Thoracic aorta endothelial cell (primary cell): ENCODE measurements around the gene MYH15. TPM values are rescaled to one million over a fixed set of nuclear protein-coding genes. Genes with fewer than 3 reads are reported as not detected.

Experiments used
- total RNA-seq: library from RNA; depleted of rRNA; stranded (reverse); fragments of >200 nt; gene quantifications from 2 replicates; pipeline ENCODE4 v1.2.3, GENCODE V29; 2012

Gene MYH15
- total RNA-seq, result 0.53 and 0.65 TPM in 2 replicates

DNA sequence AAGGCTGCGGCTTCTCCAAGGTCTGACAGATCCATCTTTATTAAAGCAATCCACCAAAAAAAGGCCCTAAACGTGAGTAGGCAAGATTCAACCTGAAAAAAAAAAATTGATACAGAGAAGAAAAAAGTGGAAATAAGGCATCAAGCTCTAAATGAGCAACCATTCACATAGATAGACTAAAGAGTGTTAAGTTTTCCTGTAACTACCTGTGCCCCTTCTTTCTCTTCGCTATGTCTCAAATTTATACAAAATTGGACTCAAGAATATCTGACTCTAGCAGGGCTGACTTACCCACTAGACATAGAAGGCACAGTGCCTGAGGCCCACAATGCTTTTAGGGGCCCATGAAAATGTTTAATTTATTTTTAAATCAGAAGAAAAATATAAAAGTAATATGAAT is at the start of gene MYH15:
MYH15 (minus strand) TSS at position 101 of the 400 bp plus-strand sequence; CDS start at position 35, 66 bp downstream.

Other genes with a start within 250 kb of the MYH15 start
- gene HHLA2, start 214.0 kb downstream of the MYH15 start, total RNA-seq, result not detected in 2 replicates
- gene CIP2A, start 78.8 kb upstream of the MYH15 start, total RNA-seq, result 52.4 and 72.9 TPM in 2 replicates
- 10.3 and 11.0 TPM in 2 replicates for gene DZIP3, start 79.1 kb upstream of the MYH15 start, total RNA-seq
- not detected in 2 replicates for gene RETNLB, start 246.8 kb upstream of the MYH15 start, total RNA-seq